H4 (cell line): ENCODE measurements around the gene TYRO3. TPM values are rescaled to one million over a fixed set of nuclear protein-coding genes. Genes with fewer than 3 reads are reported as not detected.

ENCODE experiments used
- DNase-seq: peaks from one replicate; pipeline ENCODE4 v3.0.0-alpha.2; 2015; ENCODE audit warnings: low spot score
- total RNA-seq: library from RNA; depleted of rRNA; stranded (reverse); fragments of >200 nt; shearing (Covaris generic); gene quantifications from 2 replicates; pipeline ENCODE4 v1.2.3, GENCODE V29; 2014; rRNA removed

TYRO3 gene
- 8.4 and 18.8 TPM in 2 replicates for total RNA-seq

DNA sequence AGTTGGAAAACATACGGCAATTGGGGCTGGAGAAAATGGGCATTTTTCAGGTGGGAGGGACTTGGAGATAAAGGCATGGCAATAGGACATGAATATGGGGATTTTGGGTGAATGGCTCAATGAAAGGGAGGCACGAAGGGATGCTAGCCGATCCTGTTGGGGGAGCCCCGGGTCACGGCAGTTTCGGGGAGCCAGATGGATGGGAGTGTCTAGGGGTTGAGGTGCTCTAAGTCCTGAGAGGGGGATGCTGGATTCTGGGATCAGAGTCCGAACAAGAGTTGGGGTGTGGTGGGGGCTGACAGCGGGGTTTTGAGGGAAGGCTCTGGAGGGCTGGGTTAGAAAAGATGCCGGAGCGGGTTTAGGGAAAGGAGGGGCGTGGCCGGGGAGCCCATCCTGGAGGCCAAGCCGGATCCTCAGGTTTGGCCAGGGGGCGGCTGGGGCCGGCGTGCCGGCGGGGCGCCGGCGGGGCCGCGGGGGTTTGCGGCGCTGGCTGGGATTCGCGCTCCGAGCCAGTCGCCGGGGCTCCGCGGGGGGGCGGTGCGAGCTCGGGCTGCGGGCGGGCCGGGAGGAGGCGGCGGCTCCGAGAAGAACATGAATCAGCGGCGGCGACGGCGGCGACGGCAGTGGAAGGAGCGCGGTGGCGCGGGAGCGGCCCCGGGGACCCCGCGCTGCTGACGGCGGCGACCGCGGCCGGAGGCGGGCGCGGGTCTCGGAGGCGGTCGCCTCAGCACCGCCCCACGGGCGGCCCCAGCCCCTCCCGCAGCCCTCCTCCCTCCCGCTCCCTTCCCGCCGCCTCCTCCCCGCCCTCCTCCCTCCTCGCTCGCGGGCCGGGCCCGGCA lies at the start of gene TYRO3:
TSS of gene TYRO3 (plus strand) at position 813 of the 839 bp plus-strand sequence. CDS start 46 bp downstream, outside the sequence.
- DNase-seq, result no peak

- DNase-seq, result no peak
These were observed 48.3 kb upstream of the TYRO3 start for GRCh38 chr15:41510728-41511127.

- DNase-seq, result no peak
These were observed 47.6 kb upstream of the TYRO3 start for GRCh38 chr15:41511331-41511898.

DNA sequence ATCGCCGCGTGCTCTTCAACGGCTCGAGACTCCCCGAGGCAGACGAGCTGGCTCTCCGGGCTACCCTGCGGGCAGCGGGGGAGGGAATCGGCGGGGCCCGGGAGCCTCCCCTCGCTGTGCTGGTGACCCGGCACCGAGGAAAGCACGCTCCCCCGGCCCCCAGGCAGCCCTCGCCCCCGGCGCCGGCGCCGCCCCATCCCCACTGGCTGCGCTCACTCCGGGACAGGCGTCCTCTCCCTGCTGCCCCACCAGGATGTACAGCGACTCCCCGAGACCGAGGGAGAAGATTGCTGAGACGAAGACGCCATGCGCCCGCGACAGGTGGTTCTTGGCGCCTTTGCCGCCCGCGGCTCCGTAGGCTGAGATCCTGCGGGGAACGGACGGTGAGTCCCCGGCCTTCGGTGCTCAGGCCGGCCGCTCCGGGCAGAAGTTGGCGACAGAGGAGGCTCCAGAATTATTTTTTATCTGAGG lies 47.1 kb upstream of the TYRO3 start:
- no peak for DNase-seq

GRCh38 chr15:41512512-41512939 lies 46.5 kb upstream of the TYRO3 start:
- no peak for DNase-seq

DNA sequence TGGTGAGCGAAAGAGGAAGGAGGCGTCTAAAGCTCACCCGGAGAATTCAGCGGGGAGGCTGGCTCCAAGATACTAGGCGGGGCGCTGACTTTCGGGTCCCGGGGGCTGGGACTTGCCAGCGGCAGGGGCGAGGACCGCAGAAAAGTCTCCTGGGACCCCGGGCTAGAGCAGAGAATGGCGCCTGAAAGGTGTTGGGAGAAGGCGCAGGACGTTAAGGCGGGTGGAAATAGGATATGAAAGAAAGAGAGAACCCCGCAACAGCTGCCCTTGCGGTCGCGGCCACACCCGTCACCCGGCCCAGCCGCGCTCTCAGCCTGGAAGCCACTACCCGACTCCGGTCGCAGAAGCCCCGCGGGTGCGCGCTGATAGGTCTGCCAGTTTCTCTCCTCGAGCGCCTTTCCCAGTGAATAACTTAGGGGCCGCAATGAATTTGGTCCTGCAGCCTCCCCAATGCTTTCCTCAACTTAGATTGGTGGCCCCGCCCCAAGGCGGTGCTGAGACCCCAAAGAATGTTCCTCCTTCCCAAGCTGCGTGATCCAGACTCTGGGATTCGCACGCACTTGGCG lies 46.0 kb upstream of the TYRO3 start:
- no peak for DNase-seq

- peak; percentile 53 for DNase-seq
These were observed 45.3 kb upstream of the TYRO3 start, which contains the start of gene LTK for GRCh38 chr15:41513506-41514227. LTK (minus strand) TSS chr15:41513827; CDS start chr15:41513709, 118 bp downstream.

DNA sequence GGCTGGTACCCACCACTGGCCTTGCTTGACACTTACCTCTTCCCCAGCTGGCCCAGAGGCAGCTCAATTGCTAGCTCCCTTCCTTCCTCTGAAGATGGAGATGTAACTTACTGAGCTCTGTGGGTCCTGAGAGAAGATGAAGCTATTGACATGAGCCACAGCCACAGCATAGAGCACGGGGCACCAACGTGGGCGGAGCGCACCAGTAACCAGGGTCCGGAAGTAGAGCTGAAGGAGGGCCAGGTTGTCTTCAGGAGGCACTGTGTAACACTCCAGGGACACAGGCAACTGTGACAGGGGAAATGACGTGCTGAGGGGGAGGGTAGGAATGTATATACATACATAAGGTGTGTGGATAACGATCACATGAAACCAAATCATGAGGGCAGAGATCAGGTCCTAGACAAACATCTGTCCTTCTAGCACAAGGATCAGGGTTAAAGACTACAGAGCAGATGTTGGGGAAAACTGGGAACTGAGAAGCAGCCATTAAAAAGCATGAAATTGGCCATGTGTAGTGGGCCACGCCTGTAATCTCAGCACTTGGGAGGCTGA lies 41.0 kb upstream of the TYRO3 start:
- DNase-seq, result no peak

GRCh38 chr15:41520636-41521035 lies 38.4 kb upstream of the TYRO3 start:
- DNase-seq, result no peak

GRCh38 chr15:41521614-41522013 lies 37.4 kb upstream of the TYRO3 start:
- DNase-seq, result no peak

DNA sequence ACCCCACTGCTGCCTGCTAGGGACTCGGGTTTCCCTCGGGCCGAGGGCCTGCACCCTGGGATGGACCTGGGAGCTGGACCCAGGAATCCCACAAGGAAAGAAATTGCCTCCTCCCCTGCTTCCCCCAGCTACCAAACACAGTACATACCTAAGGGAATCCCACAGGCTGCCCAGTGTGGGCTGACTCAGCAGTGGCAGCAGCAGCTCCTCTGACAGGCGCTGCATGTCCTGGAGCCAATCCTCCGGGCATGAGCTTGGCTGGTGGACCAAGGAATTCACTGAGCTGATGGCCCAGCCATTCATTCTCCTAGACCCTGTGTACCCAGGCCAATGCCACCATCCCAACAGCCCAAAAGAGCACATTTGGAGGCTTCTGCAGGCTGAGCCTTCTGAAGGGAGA lies 35.9 kb upstream of the TYRO3 start:
- no peak for DNase-seq

GRCh38 chr15:41530363-41530956 lies 28.6 kb upstream of the TYRO3 start:
- no peak for DNase-seq

DNA sequence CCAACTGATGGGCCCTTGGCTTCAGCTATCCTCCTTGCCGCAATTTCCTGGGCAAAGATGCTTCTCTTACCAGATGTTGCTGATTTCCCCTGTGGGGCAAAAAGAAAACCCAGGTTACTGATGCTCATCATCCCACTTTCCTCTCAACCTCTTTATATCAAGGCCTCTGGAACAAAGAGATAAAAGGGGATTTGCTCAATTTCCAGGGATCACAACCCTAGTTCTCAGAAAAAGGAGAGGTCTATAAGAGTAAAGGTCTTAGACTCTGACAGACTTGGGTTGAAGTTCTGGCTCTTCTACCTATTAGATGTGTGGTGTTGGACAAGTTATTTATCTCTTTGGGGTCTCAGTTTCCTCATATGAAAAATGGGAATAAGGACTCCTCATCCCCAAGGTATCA lies 23.5 kb upstream of the TYRO3 start:
- DNase-seq, result no peak

DNA sequence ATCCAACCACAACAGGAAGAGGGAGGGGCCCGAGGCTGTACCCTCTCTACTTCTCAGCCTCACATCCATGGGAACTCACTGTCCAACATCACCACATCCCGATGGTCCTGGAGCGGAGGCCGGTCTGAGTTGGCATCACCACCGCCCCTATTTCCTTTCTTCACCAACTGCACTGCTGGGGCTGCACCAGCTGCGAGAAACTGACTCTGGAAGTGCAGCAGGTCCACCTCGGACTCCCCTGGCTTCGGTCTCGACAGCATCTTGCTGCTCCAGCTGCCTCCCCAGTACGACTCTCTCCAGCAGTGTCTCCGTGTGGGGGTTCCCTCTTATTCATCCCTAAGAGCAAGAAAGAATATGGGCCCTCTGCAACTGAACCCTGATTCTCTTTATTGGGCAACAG lies 22.1 kb upstream of the TYRO3 start:
- DNase-seq, result no peak

DNA sequence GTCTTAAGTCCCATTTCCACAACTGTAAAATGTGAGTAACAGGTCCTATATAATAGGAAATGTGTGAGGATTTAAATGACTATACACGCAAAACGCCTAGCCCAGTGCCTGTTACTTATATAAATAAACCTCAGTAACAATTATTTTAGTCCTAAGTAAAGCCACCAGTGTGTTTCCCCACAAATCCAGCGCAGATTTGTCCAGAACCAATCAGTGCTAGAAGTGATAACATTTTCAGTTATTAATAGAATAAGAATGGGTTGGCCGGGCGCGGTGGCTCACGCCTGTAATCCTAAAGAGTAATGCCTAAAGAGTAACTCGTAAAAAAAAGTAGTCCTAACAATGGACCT lies 15.5 kb upstream of the TYRO3 start:
- DNase-seq, result no peak

- DNase-seq, result peak; percentile 48
These were observed 14.4 kb upstream of the TYRO3 start for GRCh38 chr15:41544650-41545015.

DNA sequence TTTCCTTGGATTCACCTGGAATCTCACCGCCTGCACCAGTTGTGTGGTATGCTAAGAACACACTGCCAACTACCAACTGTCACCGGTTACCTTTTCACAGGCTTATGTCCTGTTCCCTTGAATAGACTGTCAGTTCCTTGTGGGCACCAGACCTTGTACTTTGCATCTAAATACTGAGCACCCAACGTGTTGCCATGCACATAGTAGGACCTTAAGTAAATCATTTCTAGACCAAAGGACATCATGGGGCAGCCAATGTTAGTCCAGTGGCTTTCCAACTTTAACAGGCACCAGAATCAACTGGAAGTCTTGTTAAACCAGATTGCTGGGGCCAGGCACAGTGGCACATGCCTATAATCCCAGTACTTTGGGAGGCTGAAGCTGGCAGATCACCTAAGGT lies 13.8 kb upstream of the TYRO3 start:
- DNase-seq, result no peak

DNA sequence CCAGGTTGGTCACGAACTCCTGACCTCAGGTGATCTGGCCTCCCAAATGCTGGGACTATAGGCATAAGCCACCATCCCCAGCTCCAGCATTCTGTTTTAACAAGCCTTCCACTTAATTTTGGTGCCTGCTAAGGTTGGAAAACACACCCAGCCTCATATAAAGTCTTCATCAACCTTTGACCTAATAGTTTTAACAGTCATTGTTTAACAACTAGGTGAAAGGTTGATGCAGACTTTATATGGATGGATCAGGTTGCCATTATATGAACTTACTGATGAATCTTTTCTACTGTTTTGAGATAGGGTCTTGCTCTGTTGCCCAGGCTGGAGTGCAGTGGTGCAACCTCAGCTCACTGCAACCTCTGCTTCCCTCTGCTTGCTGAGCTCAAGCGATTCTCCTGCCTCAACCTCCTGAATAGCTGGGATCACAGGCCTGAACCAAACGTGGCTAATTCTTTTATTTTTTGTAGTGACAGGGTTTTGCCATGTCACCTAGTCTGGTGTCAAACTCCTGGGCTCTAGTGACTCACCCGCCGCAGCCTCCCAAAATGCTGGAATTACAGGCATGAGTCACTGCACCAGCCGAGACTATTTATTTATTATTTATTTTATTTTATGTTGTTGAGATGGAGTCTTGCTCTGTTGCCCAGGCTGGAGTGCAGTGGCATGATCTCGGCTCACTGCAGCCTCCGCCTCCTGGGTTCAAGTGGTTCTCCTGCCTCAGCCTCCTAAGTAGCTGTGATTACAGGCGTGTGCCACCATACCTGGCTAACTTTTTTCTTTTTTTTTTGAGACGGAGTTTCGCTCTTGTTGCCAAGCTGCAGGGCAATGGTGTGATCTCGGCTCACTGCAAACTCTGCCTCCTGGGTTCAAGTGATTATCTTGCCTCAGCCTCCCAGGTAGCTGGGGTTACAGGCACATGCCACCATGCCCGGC lies 11.9 kb upstream of the TYRO3 start:
- peak; percentile 74 for DNase-seq

GRCh38 chr15:41550066-41550775 lies 8.8 kb upstream of the TYRO3 start:
- DNase-seq, result no peak

DNA sequence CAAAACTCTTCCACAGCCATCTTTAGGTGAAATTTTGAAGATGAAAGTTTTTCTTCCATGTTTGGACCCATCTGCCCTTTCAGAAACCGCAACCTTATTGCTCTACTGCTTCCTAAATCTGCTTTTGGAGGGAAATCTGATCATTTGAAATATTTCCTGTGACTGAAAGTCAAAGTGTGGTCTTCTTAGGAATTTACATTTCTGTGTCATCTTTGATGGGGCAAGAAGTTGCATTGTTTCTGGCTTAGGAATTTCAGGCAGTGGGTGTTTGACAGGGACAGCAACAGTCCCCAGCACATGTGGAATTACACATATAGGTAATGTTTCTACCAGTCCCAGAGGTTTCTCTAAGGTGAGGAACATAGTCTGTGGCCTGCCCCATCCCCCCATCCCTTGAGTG lies 5.3 kb upstream of the TYRO3 start:
- DNase-seq, result no peak
